HG02852 (cell line): ENCODE measurements around the gene CCDC117.

ENCODE experiments used
- ATAC-seq: cut with Tn5 transposase; IDR thresholded peaks from one replicate; pipeline ENCODE4 v1.9.1; 2021; ENCODE audit warnings: mild to moderate bottlenecking, moderate library complexity; ENCODE audit not compliant: unreplicated experiment

Gene CCDC117

DNA sequence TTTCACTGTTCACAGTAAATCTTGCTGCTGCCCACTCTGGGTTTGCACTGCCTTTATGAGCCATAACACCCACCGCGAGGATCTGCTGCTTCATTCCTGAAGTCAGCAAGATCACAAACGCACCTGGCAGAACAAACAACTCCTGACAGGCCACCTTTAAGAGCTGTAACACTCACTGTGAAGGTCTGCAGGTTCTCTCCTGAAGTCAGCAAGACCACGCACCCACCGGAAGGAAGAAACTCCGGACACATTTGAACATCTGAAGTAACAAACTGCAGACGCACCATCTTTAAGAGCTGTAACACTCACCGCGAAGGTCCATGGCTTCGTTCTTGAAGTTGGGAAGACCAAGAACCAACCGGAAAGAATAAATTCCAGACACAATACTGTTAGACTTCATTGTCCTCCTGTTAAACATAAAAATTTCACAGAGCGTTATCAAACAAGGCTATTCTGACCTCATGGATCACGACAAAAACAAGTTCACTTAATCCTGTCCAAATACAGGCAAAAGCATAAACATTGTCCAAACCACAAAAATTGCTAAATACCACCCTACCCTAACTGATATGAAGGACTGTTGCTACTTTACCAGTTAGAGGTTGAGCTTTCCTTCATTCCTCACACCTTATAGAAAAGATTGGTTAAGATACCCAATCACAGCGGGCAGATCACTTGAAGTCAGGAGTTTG is 3.0 kb upstream of the CCDC117 start:
- no peak for ATAC-seq

DNA sequence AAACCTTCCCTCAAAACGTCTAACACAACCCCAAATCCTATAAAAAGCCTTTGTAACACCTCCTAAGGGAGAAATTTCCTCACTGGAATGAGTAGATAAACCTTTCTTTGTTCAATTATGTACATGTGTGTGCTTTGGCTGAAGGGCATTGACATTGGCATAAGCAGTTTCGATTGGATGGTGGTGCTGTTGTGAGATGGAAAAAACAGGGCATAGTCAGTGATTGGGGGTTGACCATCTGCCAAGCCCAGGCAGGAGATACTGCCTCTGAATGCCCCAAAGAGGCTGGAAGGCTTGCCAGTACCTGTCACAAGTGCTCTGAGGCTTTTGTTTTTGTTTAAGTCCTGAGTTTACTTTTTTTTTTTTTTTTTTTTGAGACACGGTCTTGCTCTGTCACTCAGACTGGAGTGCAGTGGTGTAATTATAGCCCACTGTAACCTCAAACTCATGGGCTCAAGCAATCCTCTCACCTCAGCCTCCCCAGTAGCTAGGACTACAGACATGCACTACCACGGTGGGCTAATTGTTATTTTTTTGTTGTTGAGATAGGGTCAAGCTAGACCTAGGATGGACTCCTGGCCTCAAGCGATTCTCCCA is 1.2 kb upstream of the CCDC117 start:
- no peak for ATAC-seq

DNA sequence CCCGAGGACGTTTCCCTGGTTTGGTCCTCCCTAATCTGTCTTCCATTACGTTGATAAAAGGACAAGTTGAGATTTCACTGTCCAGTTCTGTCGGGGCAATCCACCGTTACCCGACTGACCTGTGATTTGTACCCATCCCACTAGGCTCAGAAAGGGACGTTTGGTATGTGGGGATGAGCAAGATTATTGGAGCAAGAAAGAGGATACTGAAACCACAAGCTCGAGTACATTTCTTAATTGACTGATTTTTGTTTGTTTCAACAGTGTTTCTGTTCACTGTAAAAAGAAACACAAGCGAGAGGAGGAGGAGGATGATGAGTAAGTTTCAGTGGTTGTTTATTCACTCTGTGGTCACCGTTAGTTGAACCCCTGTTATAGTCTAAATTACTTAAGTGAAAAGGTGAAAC is 969 bp downstream of the CCDC117 start:
- peak; percentile 10 for ATAC-seq

DNA sequence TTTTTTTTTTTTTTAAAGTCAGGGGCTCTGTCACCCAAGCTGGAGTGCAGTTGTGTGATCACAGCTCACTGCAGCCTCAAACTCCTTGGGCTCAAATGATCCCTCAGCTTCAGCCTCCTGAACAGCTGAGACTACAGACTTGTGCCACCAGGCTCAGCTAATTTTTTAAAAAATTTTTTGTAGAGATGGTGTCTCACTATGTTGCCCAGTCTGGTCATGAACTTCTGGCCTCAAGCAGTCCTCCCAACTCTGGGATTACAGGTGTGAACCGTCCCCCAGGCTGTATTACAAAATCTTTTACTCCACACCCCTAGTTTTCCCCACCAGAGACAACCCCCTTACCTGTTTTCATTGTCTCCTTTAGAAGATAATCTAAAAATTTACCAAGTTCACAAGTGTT is 1.9 kb downstream of the CCDC117 start:
- ATAC-seq = no peak

DNA sequence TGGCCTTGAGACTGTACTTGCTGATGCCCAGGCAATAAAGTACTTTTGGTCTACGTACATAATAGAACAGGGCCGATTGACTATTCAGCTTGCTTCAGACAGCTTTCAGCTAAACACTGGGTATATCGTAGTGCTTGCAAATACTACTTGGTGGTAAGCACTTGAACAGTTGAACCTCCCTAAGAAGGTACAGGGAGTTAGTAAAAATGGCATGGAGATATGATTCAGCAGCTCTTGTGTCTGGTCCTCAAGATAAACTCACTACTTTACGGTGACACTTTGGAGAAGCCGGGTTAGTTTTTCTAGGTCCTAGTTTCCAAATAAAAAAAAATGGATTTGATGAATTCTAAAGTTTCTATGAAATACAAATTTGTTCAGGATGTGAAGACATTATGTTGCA is 7.3 kb downstream of the CCDC117 start:
- no peak for ATAC-seq

DNA sequence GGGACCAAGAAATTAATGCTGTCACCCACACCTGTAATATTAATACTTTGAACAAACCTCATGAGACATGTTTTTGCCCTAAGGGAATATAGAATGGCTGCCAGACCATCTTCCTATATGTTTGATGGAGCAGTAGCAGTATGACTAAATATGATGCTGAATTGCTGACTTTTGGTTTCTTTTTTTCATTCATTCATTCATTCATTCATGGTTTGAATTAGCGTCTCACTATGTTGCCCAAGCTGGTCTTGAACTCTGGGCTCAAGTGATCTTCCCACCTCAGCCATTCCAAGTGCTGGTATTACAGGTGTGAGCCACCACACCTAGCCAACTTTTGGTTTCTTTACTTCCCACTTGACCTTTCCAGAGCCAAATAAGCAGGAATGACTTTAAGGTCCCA is 7.8 kb downstream of the CCDC117 start:
- no peak for ATAC-seq

DNA sequence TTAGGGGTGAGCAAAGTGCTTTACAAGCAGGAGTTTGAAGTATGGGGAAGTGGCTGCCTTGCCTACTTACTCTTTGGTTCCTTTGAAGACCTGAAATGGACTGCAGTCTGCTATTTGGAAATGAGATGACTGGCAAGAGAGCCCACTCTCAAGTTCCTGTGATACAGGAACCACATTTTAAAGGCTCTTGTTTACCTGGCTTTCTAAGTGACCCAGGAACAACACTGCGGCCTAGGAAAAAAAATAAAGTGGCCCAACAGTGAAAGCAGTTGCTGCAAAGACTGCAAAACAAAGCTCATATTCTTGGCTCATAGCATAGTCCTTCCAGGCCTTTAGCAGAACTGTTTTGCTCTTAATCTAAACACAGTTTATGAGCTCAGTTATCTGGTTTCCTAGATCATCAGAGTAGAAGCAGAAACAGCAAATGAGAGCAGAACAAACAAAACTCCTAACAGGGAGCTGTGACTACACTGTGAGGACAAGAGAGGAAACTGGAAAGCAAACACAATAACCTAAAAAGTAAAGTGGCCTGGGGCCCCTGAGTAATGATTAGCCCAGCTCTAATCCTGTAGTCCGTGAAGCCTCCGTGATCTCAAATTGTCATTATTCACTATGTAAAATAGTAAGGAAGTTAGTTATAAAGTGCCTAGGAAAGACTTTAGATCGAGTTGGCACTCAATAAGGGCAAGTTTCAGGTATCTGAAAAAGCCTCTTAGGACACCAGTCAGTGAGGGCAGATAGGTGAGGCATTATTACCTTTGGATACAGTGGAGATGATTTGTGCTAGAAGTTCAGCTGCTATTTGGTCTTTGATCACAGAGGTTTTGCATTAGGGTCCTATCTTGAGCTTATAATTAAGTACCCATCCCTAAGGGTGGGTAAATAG is 11.5 kb downstream of the CCDC117 start:
- ATAC-seq = no peak

DNA sequence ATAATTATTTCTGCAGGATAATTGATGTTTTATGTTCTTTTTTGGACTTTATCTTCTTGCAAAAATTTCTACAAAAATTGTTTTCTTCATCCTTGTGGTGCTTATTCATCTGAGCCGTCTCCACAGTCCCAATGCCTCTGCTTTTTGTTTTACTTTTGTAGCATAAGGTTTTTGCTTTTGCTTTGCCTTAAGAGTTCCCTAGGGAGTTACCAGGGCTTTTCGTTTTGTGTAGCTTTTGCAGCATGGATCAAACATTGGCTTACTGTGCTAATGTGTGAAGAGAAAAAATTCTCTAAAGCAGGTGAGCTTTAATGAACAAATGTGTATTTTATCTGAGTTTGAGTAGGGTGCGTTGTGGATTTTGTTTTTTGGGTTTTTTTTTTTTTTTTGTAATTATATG is 16.1 kb downstream of the CCDC117 start:
- ATAC-seq = no peak

DNA sequence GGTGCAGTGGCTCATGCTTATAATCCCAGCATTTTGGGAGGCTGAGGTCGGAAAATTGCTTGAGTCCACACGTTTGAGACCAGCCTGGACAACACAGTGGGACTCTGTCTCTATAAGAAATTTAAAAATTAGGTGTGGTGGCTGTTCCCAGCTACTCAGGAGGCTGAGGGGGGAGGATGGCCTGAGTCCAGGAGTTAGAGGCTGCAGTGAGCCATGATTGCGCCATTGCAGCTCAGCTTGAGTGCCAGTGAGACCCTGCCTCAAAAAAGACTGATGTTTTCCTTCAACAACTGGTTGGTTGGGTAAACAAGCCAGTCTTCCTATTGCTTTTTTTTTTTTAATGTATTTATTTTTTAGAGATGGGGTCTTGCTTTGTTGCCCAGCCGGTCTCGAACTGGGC is 18.6 kb downstream of the CCDC117 start:
- no peak for ATAC-seq

DNA sequence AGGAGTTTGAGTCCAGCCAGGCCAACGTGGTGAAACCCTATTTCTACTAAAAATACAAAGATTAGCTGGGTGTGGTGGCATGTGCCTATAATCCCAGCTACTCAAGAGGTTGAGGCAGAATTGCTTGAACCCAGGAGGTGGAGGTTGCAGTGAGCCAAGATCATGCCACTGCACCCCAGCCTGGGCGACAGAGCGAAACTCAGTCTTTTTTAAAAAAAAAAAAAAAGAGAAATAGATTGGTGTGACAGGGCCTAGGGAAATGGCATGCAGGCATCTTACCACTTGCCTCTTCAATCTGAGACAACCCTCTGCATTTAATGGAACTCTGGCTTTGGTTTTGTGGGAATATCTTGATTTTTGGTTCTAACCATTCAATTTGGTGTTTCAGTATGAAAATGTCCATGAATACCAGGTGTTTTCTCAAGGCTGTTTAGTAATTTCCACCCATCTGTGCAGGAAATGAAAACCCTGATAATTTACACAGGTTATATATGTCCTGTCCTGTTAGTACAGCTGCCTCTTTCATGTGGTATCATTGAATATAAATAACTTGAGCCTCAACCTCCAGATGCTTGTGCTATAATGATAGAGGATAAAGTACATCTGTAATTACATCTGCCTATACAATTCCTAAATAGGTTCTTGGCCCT is 19.5 kb downstream of the CCDC117 start:
- ATAC-seq = peak; percentile 69

DNA sequence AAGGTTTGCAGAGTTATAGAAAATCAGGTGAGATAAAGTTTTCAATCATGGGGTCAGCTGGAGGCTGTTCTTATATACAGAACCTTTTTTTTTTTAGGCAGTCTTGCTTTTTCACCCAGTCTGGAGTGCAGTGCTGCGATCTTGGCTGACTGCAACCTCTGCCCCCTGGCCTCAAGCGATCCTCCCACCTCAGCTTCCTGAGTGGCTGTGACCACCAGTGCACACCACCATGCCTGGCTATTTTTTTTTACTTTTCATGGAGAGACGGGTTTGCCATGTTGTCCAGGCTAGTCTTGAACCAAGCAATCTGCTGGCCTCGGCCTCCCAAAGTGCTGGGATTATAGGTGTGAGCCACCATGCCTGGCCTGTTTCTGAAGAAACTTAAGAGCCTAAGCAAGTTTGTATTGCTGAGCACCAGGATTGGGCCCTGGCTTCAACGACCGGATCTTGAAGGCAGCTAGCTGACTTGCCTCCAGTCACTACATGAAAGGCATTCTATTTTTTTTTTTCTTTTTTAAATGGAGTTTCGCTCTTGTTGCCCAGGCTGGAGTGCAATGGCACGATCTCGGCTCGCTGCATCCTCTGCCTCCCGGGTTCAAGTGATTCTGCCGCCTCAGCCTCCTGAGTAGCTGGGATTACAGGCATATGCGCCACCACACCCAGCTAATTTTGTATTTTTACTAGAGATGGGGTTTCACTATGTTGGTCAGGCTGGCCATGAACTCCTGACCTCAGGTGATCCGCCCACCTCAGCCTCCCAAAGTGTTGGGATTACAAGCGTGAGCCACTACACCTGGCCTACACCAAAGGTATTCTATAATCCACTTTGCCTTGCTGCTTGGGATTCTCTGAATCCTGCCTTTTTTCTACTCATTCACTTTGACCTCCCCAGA is 20.2 kb downstream of the CCDC117 start:
- ATAC-seq = peak; percentile 46

DNA sequence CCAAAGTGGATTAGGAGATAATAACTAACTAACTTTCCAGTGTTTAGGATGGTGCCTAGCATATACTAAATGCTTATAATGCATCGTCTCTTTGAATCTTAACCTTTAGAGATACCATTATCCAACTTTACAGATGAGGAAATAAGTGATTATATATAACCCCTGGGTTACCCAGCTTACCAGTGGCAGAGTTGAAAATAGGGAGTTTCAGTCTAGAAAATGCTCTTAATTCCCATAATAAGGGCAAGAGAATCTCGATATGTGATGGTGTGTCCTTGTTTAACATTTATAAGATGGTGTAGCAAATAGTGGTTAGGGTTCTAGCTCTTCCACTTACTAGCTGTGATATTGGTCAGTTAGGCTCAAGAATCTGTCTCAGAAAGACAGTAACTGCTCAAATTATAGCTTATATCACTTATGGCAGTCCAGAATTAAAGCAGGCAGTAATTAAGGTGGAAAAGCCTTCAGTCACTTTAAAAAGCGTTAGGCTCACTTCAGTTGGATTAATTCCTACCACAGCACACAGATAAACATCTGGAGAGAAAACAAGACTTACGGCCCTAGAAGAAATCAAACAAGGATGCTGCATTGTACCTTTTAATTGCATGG is 21.6 kb downstream of the CCDC117 start:
- ATAC-seq = no peak

DNA sequence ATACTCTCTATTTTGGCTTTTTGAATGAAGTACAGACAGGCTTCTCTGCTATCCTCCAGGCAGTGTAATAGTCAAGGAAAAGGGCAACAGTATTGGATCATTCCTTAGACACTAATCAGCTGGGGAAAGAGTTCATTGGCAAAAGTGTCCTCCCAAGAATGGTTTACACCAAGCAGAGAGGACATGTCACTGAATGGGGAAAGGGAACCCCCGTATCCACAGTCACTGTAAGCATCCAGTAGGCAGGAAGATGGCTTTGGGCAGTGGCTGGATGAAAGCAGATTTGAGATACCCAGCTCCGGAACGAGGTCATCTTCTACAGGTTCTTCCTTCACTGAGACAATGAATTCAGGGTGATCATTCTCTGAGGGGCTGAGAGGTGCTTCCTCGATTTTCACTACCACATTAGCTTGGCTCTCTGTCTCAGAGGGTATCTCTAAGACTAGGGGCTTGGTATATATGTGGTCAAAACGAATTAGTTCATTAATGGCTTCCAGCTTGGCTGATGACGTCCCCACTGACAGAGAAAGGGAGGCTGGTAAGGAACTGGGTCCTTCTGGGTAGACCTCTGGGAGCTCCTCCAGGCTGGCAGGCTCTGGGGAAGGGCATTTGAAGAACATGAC is 22.7 kb downstream of the CCDC117 start:
- ATAC-seq = no peak

DNA sequence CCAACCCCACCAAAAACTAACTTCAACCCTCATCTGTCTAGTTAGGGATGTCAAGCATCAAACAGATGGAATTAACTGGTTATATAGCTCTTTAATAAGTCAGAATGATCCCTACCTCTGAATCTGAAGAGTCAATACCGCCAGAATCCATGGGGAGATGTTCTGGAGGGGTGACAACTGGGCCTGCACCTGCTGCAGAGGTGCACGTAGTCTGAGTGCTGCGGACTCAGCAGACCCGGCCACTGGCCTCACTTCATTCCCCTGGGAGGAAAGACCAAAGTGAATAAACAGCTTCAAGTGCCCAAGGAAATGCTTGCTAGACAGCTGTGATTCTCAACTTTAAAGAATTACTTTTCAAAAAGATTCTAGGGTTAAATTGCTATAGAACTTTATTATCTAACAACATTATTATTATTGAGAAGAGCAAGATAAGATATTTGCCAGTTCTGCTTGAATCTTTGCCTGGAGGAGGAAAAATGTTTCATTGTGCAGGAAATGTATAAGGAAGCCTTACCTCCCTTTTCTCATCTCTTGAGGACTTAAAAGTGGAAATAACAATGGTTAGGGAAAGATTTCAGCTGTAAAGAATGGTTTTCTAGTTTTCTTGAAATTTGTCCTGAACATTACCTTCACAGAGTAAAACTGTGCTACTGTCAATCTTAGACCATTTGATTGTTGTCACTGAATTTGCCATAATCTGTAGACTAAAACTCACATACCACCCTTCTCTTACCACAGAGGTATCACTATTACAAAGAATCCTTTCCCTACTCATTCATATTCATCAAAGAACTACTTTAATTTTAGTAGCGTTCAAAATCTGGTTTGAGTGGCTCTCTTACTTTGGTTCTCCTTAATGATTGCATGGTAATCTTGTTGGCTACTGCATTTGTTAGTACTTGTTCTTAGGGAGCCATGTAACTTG is 23.7 kb downstream of the CCDC117 start:
- ATAC-seq = no peak

DNA sequence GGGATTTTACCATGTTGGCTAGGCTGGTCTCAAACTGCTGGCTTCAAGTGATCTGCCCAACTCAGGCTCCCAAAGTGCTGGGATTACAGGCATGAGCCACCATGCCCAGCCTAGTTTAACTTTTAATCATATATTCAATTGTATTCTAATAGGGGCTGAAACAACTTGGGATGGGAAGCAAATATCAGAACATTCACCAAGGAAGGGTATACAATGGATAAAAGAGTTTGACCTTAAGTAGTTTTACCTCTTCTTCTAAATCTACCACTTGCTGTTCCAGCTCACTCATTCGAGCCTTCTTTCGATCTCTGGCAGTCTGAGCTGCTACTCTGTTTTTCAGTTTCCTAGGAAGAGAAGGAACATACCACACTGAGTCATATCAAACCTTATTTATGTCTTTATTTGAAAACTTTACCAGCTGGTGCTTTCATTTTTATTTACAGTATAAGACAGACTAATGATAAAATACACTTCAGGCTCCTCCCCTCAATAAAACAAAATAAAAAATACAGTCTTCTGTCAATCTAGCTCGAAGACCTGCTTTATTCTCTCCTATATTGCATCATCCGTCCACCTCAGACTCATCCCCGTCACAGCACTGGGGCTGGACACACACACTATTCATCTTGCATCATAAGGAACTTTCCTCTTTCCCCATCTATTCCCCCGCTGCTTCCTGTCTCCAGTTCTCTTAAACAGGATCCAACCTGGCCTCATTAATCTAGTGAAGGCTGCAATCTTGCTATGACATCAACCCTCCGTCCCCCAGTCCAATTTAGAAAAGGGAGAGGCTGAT is 26.5 kb downstream of the CCDC117 start:
- no peak for ATAC-seq

DNA sequence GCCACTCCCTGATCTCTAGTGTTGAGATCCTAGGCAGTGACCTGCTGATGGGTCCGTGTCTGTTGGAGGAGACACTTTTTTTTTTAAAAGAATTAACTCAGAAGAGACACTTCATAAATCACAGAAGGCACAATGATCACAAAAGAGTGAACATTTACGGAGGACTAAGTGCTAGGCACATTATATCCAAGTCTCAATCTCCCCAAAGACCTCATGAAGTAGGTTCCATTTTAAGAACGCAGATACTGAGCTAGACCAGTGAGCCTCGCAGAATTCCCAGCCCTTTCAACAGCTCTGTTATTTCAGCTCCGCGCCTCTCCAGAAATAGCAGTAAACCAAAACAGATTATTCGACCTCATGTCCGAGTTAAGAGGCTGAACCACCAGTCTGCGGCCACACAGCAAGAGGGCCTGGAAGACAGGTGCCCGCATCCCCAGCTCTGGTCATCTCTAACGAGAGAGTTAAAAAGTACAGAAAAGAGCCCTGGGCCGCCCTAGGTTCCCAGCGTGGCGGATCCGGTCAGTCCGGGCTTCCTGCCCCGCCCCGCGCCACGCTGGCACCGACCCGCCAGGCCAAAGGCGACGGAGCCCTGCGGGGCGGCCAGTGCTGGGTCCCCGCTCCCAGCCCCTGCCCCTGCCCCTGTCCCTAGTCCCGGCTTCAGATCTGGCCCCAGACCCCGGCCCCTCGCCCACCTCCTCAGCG is 27.3 kb downstream of the CCDC117 start:
- peak; percentile 23 for ATAC-seq
